Mesenchymal stem cell (in vitro differentiated cells and primary cell): Measurements from ENCODE around the gene COX10.
"Not testable (repeated sequence)": the region's sequence is repeated elsewhere in the genome, so short reads cannot be mapped to it uniquely, and the experiment has no call there.

ENCODE experiments used
- DNase-seq: peaks from one replicate; pipeline ENCODE4 v3.0.0-alpha.2; 2013
- H2AFZ ChIP-seq: one replicate; pipeline ENCODE4 v1.6.1; 2013; ENCODE audit warnings: low read depth, mild to moderate bottlenecking, control low read depth, inconsistent platforms, low read length, moderate library complexity
- H2AK5ac ChIP-seq: 2 replicates; pipeline ENCODE4 v1.6.1; 2013; ENCODE audit warnings: low read length, moderate library complexity, mild to moderate bottlenecking, inconsistent platforms; ENCODE audit not compliant: severe bottlenecking
- H2BK120ac ChIP-seq: one replicate; pipeline ENCODE4 v1.6.1; 2013; ENCODE audit warnings: low read depth, mild to moderate bottlenecking, inconsistent platforms, low read length, moderate library complexity
- H2BK12ac ChIP-seq, 2 experiments: one replicate each; pipeline ENCODE4 v1.6.1; 2013; ENCODE audit warnings: inconsistent platforms in 2 of 2, low read length in 2 of 2, mild to moderate bottlenecking in 2 of 2, moderate library complexity in 2 of 2, control low read depth in 1 of 2
- H2BK15ac ChIP-seq: one replicate; pipeline ENCODE4 v1.6.1; 2013; ENCODE audit warnings: mild to moderate bottlenecking, low read depth, inconsistent platforms; ENCODE audit not compliant: poor library complexity, severe bottlenecking
- H2BK5ac ChIP-seq: 2 replicates; pipeline ENCODE4 v1.6.1; 2013; ENCODE audit warnings: low read depth, mild to moderate bottlenecking, low read length, control low read depth, inconsistent platforms; ENCODE audit not compliant: poor library complexity, severe bottlenecking
- H3K14ac ChIP-seq, 2 experiments: one replicate each; pipeline ENCODE4 v1.6.1; 2013; ENCODE audit warnings: inconsistent platforms in 2 of 2, low read length in 2 of 2, control low read depth in 1 of 2, mild to moderate bottlenecking in 1 of 2, moderate library complexity in 1 of 2
- H3K18ac ChIP-seq, 2 experiments: one replicate each; pipeline ENCODE4 v1.6.1; 2013; ENCODE audit warnings: inconsistent platforms in 2 of 2, low read length in 2 of 2, control low read depth in 1 of 2, low read depth in 1 of 2, mild to moderate bottlenecking in 1 of 2
- H3K23ac ChIP-seq, 2 experiments: one replicate each; pipeline ENCODE4 v1.6.1; 2013; ENCODE audit warnings: inconsistent platforms in 2 of 2, low read length in 2 of 2, mild to moderate bottlenecking in 2 of 2, moderate library complexity in 2 of 2, control low read depth in 1 of 2
- H3K27ac ChIP-seq: 2 replicates; pipeline ENCODE4 v1.5.1; 2013; ENCODE audit warnings: mild to moderate bottlenecking, moderate library complexity, low read length, control low read depth, inconsistent platforms; ENCODE audit not compliant: poor library complexity, severe bottlenecking
- H3K27me3 ChIP-seq, 2 experiments: 2 replicates each; pipeline versions ENCODE4 v1.6.1 to v1.7.0; 2013; ENCODE audit warnings: low read length in 2 of 2, mild to moderate bottlenecking in 2 of 2, moderate library complexity in 2 of 2, control low read depth in 1 of 2, inconsistent platforms in 1 of 2; ENCODE audit not compliant: control insufficient read depth in 1 of 2, insufficient read depth in 1 of 2
- H3K36me3 ChIP-seq, 2 experiments: 2 replicates each; pipeline versions ENCODE4 v1.6.1 to v1.7.0; 2013; ENCODE audit warnings: low read length in 2 of 2, control low read depth in 1 of 2, inconsistent platforms in 1 of 2, low read depth in 1 of 2, mild to moderate bottlenecking in 1 of 2; ENCODE audit not compliant: insufficient read depth in 2 of 2, control insufficient read depth in 1 of 2
- H3K4ac ChIP-seq, 2 experiments: one replicate each; pipeline ENCODE4 v1.6.1; 2013; ENCODE audit warnings: inconsistent platforms in 2 of 2, low read length in 2 of 2, mild to moderate bottlenecking in 2 of 2, moderate library complexity in 2 of 2, control low read depth in 1 of 2, low read depth in 1 of 2
- H3K4me1 ChIP-seq: 2 replicates; pipeline ENCODE4 v1.6.1; 2013; ENCODE audit warnings: low read depth, low read length, control low read depth; ENCODE audit not compliant: control insufficient read depth, insufficient read depth
- H3K4me2 ChIP-seq: 2 replicates; pipeline ENCODE4 v1.6.1; 2013; ENCODE audit warnings: low read length, mild to moderate bottlenecking, inconsistent platforms; ENCODE audit not compliant: poor library complexity, severe bottlenecking
- H3K4me3 ChIP-seq, 2 experiments: 2 replicates each; pipeline versions ENCODE4 v1.5.1 to v1.7.0; 2013; ENCODE audit warnings: low read length in 2 of 2, mild to moderate bottlenecking in 2 of 2, control low read depth in 1 of 2, low read depth in 1 of 2; ENCODE audit not compliant: insufficient read depth in 1 of 2
- H3K79me1 ChIP-seq: replicated peaks from 2 replicates; pipeline ENCODE4 v1.6.1; 2013; ENCODE audit warnings: mild to moderate bottlenecking, control low read depth, low read length, inconsistent platforms; ENCODE audit not compliant: poor library complexity, severe bottlenecking
- H3K9ac ChIP-seq: 2 replicates; pipeline ENCODE4 v1.7.0; 2013; ENCODE audit warnings: mild to moderate bottlenecking, low read length, moderate library complexity
- H3K9me3 ChIP-seq: 2 replicates; pipeline ENCODE4 v1.7.0; 2013; ENCODE audit warnings: mild to moderate bottlenecking, low read length; ENCODE audit not compliant: control insufficient read depth
- H4K8ac ChIP-seq: one replicate; pipeline ENCODE4 v1.6.1; 2013; ENCODE audit warnings: inconsistent platforms, mild to moderate bottlenecking, low read length, moderate library complexity
- H4K91ac ChIP-seq: one replicate; pipeline ENCODE4 v1.6.1; 2013; ENCODE audit warnings: mild to moderate bottlenecking, low read length, inconsistent platforms
- WGBS: methylation state at CpG from one replicate; pipeline ENCODE4 v1.1.7; 2013; ENCODE audit warnings: mixed read lengths; 5-methylcytosine and 5-hydroxymethylcytosine counted together

The COX10 gene

DNA sequence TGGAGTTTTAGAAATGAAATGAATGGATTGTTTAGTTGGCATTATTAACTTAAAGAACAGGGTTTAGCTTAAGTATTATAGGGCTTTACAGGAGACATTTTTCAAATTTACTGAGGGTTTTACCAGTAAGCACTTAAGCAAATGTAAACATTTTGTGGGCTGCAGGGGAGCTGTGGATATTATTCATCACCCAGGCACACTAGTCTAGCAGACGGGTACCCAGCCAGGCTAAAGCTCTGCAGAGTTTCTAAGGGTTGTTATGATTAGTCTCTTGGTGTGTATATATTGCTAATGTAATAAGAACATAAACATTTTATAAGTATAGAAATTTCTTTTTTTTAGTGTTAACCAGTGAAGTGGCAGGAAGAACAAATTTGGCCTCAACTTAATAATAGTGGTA is 110.6 kb downstream of the COX10 start:
- H2BK5ac ChIP-seq, H2BK15ac ChIP-seq, H3K14ac ChIP-seq, H3K4me1 ChIP-seq, H4K8ac ChIP-seq, H3K27me3 ChIP-seq, H4K91ac ChIP-seq, H2BK120ac ChIP-seq, H3K4ac ChIP-seq, H2AFZ ChIP-seq, H3K79me1 ChIP-seq, H3K27ac ChIP-seq, H2AK5ac ChIP-seq, H3K23ac ChIP-seq, H3K4me3 ChIP-seq, H3K9ac ChIP-seq, H2BK12ac ChIP-seq, H3K9me3 ChIP-seq, H3K4me2 ChIP-seq, H3K36me3 ChIP-seq, H3K18ac ChIP-seq: not testable (repeated sequence)
- no CpG with 5 or more reads among the region's 1 CpG for WGBS
- DNase-seq: peak; percentile 30

DNA sequence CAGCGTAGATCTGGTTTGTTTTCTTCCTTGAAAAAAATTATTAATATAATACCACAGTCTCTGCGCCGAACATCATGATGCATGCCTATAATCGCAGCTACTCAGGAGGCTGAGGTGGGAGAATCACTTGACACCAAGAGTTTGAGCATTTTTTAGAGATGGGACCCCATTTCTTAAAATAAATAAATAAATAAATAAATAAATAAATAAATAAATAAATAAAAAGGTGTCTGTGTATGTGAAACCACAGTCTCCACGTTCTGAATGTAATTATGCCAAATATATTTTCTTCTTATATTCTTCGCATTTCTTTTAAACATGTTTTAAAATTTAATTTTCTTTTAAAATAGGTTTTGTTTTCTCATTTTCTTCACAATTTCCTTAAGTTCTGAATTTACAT is 112.8 kb downstream of the COX10 start:
- not testable (repeated sequence) for H4K8ac ChIP-seq, H2AK5ac ChIP-seq, H3K4ac ChIP-seq, H3K27ac ChIP-seq, H3K4me1 ChIP-seq, H3K23ac ChIP-seq, H2BK120ac ChIP-seq, H3K9ac ChIP-seq, H4K91ac ChIP-seq, H3K79me1 ChIP-seq, H3K9me3 ChIP-seq, H2BK12ac ChIP-seq, H3K27me3 ChIP-seq, H2AFZ ChIP-seq, H2BK5ac ChIP-seq, H3K14ac ChIP-seq, H3K4me2 ChIP-seq, H3K18ac ChIP-seq, H3K4me3 ChIP-seq, H2BK15ac ChIP-seq, H3K36me3 ChIP-seq, DNase-seq
- WGBS: no CpG with 5 or more reads among the region's 6 CpGs

DNA sequence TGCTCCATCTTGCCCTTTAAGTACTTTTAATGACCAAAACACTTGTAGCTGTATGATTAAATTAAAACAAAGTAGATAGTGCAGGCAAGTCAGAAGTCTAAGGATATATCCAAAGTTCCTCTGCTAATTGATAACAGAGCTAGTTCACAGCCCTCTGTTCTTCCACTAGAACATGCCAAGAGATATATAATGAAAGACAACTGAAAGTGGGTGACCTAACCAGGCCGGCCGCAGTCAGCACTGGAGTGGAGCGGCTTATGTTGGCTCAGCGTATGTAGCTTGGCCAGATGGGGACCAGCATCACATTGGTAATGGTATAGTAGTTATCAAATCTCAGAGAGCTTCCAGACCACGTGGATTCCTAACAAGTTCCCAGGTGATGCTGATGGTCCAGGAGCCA is 115.2 kb downstream of the COX10 start:
- not testable (repeated sequence) for H3K4ac ChIP-seq, H3K9me3 ChIP-seq, H2BK5ac ChIP-seq, H3K4me1 ChIP-seq, H3K9ac ChIP-seq, H3K27me3 ChIP-seq, H2BK120ac ChIP-seq, H3K14ac ChIP-seq, DNase-seq, H3K36me3 ChIP-seq, H3K4me2 ChIP-seq, H3K27ac ChIP-seq, H3K4me3 ChIP-seq, H2AK5ac ChIP-seq, H3K79me1 ChIP-seq, H3K18ac ChIP-seq, H2BK12ac ChIP-seq, H4K91ac ChIP-seq, H2AFZ ChIP-seq, H4K8ac ChIP-seq, H2BK15ac ChIP-seq, H3K23ac ChIP-seq
- no CpG with 5 or more reads among the region's 5 CpGs for WGBS

DNA sequence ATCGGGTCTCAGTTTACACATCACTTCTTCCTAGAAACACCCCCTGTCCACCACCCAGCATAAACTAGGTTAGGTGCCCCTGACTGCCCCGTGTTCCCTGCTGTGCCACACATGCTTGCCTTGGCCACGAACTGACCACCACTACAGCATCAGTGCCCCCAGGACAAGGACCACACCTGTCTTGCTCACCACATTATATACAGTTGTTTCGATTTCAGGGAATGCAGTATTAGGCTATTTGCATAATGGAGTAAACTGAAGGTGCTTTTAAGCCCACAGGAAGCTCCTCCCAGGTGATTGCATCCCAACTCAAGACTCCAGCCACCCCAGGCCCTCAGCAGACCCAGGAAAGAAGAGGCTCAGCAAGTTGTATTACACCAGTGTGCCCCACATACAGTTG is 117.1 kb downstream of the COX10 start:
- H2BK120ac ChIP-seq, H3K36me3 ChIP-seq, H3K4me1 ChIP-seq, H3K4ac ChIP-seq, H3K23ac ChIP-seq, H3K4me3 ChIP-seq, H3K27me3 ChIP-seq, H2BK5ac ChIP-seq, H4K8ac ChIP-seq, H3K9me3 ChIP-seq, H2BK12ac ChIP-seq, H2BK15ac ChIP-seq, H3K4me2 ChIP-seq, H3K27ac ChIP-seq, H3K14ac ChIP-seq, DNase-seq, H3K79me1 ChIP-seq, H2AK5ac ChIP-seq, H3K18ac ChIP-seq, H3K9ac ChIP-seq, H4K91ac ChIP-seq, H2AFZ ChIP-seq: not testable (repeated sequence)
- WGBS: no CpG with 5 or more reads among the region's 4 CpGs
